Brain microvascular endothelial cell (primary cell): ENCODE data around the gene SLC35B2.
A peak's percentile ranks its signal among the peaks of the same experiment; 100 is the strongest.

Experiments used
- DNase-seq: peaks from one replicate; pipeline ENCODE4 v3.0.0-alpha.2; 2020
- H3K27ac ChIP-seq: fragments of 250-450 bp; sonication (Bioruptor Pico); 2 replicates; pipeline ENCODE4 v1.5.1; 2020; ENCODE audit warnings: mild to moderate bottlenecking, moderate library complexity
- H3K27me3 ChIP-seq: fragments of 250-450 bp; sonication (Bioruptor Pico); replicated peaks from 2 replicates; pipeline ENCODE4 v1.5.1; 2020; ENCODE audit warnings: mild to moderate bottlenecking
- H3K36me3 ChIP-seq: fragments of 250-450 bp; sonication (Bioruptor Pico); replicated peaks from 2 replicates; pipeline ENCODE4 v1.5.1; 2020; ENCODE audit warnings: mild to moderate bottlenecking
- H3K4me3 ChIP-seq: 2 replicates; pipeline ENCODE4 v1.5.1; 2011; ENCODE audit warnings: low read depth, mild to moderate bottlenecking, control low read depth, low read length, moderate library complexity
- in situ Hi-C: cut with HindIII; loops from 2 replicates; pipeline ENCODE4 v1.10.0; 2017; ENCODE audit warnings: low sequenced_read_pairs, low pct_ligation_motif_present
- TF ChIP-seq, protein P1 (sequence below): IDR thresholded peaks from 2 replicates; pipeline ENCODE4 v1.5.1; 2011; ENCODE audit warnings: low read depth, mild to moderate bottlenecking, moderate library complexity, low read length, control low read depth, inconsistent platforms; ENCODE audit errors: missing control alignments

Gene SLC35B2

DNA sequence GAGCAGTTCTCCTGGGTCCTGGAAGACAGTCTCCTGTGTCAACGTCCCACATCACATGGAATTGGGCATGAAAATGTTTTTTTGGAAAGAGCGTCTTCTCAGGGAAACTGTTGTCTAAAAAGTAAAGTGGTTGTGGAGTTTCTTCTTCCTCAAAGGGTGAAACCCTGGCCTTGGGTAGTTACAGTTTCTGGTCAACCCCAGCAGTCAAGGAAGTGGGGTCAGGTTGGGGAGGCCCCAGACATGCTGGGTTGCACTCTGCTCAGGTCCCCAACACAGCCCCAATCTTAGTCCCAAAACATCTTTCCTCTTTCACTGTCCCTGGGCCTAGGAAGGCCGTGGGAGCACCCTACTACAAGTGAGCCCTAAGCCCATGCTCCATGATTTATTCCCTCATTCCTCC lies 9.0 kb upstream of the SLC35B2 start:
- in situ Hi-C loops, result no loop called here

GRCh38 chr6:44265722-44266233 lies 8.4 kb upstream of the SLC35B2 start:
- H3K27ac ChIP-seq, result no peak overlapping the region
- no peaks in the 10 kb centered on the region for H3K36me3 ChIP-seq
- no peak overlapping the region for H3K4me3 ChIP-seq
- DNase-seq, result no peak
- in situ Hi-C loops, result no loop called here
- peaks cover 19% of the 10 kb centered on the region for H3K27me3 ChIP-seq
- TF ChIP-seq, protein P1, sequence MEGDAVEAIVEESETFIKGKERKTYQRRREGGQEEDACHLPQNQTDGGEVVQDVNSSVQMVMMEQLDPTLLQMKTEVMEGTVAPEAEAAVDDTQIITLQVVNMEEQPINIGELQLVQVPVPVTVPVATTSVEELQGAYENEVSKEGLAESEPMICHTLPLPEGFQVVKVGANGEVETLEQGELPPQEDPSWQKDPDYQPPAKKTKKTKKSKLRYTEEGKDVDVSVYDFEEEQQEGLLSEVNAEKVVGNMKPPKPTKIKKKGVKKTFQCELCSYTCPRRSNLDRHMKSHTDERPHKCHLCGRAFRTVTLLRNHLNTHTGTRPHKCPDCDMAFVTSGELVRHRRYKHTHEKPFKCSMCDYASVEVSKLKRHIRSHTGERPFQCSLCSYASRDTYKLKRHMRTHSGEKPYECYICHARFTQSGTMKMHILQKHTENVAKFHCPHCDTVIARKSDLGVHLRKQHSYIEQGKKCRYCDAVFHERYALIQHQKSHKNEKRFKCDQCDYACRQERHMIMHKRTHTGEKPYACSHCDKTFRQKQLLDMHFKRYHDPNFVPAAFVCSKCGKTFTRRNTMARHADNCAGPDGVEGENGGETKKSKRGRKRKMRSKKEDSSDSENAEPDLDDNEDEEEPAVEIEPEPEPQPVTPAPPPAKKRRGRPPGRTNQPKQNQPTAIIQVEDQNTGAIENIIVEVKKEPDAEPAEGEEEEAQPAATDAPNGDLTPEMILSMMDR, result no peak

More for the DNA sequence above, 9.0 kb upstream of the SLC35B2 start:
- H3K36me3 ChIP-seq, result no peaks in the 10 kb centered on the region
- TF ChIP-seq, protein P1, result no peak
- no peak for DNase-seq
- H3K27me3 ChIP-seq, result peaks cover 22% of the 10 kb centered on the region
- no peak overlapping the region for H3K4me3 ChIP-seq
- H3K27ac ChIP-seq, result no peak overlapping the region

DNA sequence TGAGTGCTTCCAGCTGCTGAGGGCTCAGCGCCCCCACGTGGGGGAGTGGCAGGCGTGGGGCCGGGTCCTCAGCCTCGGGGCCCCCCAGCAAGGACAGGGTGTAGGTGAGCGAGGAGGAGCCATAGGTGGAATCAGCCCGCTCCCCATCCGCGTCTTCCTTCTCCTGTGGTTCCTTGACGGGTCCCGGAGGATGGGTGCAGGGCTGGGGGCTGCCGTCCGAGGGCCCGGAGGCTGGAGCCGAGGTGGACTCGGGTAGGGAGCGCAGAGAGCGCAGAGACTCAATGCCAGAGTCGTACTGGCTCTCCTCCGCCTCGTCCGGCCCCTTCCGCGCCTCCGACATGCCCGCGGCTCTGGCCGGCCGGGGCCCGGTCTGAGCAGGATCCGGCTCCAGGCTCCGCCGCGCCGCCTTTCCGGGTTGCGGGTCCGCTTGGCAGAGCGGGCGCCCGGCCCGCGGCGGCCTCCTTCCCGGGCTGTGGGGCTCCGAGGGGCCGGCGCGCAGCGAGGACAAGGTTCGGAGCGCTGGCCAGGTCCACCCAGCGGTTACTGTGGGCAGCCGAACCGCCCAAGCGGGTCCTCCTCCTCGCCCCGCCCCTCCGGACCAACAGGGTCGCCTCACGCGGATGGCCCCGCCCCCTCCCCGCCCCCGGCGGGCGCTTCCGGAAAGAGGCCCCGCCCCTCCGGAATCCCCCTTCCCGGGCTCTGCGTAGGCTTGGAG lies 7.8 kb upstream of the SLC35B2 start, which contains the start of gene NFKBIE:
Gene NFKBIE, minus strand, starts transcription at position 545 of the 715 bp plus-strand sequence. Its CDS starts 205 bp downstream, at position 340.
- in situ Hi-C loops, result no loop called here

DNA sequence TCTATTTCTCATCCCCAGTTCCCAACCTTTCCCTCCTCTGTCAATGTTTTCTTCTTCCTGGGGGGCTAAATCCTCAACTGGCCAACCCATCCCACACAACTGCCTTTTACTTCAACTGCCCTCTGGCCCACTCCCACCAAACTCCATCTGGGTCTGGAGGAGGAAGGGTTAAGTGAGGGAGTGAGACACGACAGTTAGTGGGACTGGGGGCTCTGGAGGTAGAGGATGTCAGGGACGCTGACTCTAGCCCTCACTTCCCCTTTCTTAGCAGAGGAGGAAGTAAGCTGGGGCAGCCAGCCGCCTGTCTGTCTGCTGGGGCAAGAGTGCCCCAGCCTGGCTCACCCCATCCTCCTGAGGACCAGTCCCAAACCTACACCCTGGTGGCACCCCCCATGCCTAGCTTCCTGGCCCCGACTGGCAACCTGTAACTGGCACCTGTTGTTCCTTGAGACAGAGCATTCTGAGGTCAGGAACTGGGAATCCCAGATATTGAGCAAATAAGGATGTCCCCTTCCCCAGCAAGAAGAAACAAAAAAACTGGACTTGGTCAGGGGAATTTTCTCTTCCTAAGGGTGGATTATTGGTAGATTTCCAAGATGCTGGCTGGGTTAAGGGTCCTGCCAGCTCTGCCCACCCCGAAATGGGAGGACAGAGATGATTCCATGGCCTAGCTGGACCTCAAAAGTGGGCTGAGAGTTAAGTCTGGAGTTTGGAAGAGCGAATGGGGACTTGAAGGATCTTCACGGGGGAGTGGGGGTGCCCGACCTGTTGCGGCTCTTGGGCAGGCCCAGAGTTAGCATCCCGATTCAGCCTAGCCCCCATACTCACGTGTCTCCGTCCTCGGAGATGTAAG lies 7.1 kb upstream of the SLC35B2 start:
- H3K4me3 ChIP-seq, result peak overlapping the region; percentile 74
- H3K27ac ChIP-seq, result no peak overlapping the region
- peaks cover 11% of the 10 kb centered on the region for H3K27me3 ChIP-seq
- no peaks in the 10 kb centered on the region for H3K36me3 ChIP-seq
- no peak for DNase-seq
- TF ChIP-seq, protein P1, result no peak
- in situ Hi-C loops, result no loop called here

More for the DNA sequence above, 7.8 kb upstream of the SLC35B2 start, which contains the start of gene NFKBIE:
- no peaks in the 10 kb centered on the region for H3K36me3 ChIP-seq
- H3K4me3 ChIP-seq, result peak within 1 kb of the TSS; percentile 74
- DNase-seq, result peak; percentile 94
- H3K27me3 ChIP-seq, result peaks cover 19% of the 10 kb centered on the region
- H3K27ac ChIP-seq, result peak within 1 kb of the TSS; percentile 60
- TF ChIP-seq, protein P1, result peak; percentile 45

GRCh38 chr6:44263354-44264100 lies 6.2 kb upstream of the SLC35B2 start:
- in situ Hi-C loops, result no loop called here
- Histone ChIP-seq H3K36me3 (peaks cover 3% of the 10 kb centered on the region), H3K27me3 (peaks cover 2% of the 10 kb centered on the region), H3K4me3 (peak overlapping the region; percentile 20), H3K27ac (no peak overlapping the region)
- DNase-seq, result peak; percentile 16
- TF ChIP-seq, protein P1, result no peak
